Cortex of kidney (tissue), 1 donor: ENCODE measurements around the gene GINM1.

ENCODE experiments used
- DNase-seq: peaks from one replicate; lab custom pipeline; 2025; lab: John Stamatoyannopoulos, UW

GINM1 gene

DNA sequence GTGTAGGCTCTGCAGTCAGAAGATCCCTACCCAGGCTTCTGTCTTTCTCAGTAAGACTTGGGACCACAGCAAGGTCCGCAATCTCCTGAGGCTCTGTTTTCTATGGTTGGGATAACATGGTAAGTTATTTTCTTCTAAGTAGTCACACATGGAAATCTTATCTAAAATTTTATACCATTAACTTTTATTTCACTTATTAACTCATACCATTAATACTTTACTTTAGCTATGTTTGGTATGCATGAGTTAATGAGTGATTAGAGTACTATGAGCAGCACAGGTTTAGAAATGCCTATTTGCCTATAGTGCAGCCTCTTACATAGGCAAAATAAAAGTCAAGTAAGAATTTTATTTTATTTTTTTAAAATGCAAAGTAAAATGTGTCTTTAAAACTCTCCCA lies 27.2 kb downstream of the GINM1 start:
- DNase-seq: no peak

DNA sequence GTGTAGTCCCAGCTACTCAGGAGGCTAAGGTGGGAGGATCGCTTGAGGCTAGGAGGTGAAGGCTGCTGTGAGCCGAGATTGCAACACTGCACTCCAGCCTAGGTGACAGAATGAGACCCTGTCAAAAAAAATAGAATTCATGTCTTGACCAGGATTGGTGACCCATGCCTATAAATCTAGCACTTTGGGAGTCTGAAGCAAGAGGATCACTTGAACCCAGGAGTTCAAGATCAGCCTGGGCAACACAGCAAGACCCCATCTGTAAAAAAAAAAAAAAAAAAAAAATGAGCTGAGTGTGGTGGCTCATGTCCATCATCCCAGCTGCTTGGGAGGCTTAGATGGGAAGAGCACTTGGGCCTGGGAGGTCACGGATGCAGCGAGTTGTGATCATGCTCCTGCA lies 34.3 kb downstream of the GINM1 start:
- no peak for DNase-seq

DNA sequence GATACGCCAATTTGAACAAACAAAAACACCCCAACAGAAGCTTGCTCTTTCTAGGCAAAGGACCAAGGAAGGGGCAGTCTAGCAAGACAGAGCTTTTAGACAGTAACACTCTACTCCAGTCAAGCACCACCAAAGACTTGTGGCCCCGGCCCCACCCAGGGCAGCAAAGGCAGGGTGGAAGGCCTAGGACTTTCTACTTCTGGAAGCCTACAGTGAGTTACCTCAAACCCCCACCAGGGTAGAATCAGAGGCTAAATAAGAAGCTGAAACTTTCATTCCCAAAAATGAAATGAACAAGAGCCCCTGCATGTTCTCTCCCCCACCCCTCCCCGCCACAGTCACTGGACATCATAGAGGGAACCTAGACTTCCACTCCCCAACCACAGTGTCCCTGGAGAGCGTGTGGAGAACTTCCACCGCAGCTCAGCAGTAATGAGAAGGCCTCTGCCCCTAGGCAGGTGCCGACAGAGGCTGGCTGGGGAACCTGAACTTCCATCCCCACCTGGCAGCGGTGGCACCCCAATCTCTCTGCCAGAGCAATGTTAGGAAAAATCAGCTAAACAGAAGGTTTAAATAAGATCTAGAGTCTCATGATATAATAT lies 42.3 kb downstream of the GINM1 start:
- DNase-seq: no peak

DNA sequence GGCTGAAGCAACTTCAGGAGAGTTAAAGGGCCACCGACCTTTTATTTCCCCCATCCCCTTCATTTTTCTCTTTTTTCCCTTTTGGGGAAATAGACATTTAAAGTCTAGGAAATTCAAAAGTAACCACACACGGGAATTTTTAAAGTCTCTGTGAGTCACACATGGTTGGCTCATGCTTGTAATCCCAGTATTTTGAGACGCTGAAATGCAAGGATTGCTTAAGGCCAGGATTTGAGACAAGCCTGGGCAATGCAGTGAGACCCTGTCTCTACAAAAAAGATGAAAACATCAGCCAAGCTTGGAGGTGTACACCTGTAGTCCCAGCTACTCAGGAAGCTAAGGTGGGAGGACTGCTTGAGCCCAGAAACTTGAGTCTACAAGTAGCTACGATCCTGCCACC lies 48.2 kb downstream of the GINM1 start:
- no peak for DNase-seq

DNA sequence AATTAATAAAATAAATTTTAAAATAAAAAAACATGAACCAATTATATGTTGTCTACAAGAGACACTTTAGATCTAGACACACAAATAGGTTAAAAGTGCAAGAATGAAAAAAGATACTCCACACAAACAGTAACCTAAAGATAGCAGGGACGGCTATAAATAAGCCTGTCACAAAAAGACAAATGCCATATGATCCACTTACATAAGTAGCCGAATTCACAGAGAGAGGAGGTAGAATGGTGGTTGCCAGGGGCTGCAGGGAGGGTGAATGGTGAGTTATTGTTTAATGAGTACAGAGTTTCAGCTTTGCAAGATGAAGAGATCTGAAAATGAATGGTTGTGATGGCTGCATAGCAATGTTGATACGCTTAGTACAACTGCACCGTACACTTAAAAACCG lies 49.6 kb downstream of the GINM1 start:
- DNase-seq: no peak

DNA sequence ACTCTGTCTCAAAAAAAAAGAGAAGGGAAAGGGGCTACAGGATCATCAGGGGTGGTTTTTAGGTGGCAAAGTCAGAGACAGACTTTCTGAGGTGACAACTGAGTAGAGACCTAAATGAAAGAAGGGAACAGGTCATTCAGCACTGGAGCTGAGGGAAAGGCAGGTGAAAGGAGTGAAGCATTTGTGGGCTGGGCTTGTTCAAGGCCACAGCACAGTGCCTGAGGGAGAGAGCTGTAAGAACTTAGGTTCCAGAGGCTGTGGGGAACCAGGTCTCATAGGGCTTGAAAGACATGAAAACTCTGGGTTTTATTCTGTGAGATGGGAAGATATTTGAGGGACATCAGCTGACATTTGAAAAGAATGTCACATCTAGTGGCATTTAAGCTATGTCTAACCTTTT lies 61.5 kb downstream of the GINM1 start:
- no peak for DNase-seq

DNA sequence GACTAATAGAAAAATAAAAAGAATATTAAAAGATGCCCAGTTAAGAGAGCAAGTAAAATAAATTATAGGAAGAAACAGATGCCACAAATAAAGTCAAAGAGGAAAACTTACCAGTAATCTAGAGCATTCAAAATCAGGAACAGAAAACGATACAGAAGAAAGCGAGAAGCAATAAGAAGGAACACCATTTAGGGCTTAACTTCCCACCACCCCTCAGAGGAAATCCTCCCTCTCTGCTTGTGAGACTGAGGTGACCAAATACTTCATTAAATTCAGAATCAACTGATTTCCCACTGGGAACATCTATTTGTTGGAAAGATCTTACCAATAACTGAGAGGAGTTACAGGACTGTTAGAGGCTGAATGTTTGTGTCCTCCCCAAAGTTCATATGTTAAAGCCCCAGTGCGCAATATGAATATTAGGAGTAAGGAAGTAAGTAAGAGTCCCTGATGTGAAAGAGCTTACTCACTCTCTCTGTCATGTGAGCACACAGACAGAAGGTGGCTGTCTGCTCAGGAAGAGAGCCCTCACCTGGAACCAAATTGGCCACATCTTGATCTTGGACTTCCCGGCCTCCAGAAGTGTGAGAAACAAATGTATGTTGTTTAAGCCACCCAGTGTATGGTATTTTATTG lies 62.8 kb downstream of the GINM1 start:
- no peak for DNase-seq

DNA sequence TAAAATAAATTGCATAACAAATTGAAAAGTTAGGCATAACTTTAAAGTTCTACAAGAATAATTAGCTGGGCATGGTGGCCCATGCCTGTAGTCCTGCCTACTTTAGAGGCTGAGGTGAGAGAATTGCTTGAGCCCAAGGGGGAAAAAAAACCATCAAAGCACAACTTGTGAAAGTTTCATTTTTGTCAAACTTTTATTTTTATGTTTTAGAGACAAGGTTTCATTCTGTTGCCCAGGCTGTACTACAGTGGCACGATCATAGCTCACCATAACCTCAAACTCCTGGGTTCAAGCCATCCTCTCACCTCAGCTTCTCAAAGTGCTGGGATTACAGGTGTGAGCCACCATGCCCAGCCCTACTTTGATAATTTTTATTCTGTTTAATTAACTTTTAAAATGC lies 68.1 kb downstream of the GINM1 start:
- no peak for DNase-seq

DNA sequence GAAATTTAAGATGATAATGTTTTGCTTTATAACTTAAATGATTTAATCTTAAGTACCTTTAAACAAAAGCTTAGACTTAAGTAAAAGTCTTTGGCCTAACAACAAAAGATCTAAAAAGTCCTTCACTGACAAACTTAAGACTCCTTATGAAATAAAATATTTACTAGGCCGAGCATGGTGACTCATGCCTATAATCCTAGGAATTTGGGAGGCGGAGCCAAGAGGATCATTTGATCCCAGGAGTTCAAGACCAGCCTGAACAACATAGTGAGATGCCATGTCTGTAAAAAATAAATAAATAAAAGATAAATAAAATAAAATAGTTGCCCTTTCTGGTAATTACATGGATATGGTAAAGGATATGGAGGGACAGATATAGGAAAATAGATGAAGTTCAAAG lies 69.9 kb downstream of the GINM1 start:
- no peak for DNase-seq
